Left hindlimb (tissue), 1 donor: ENCODE data around the gene MYO1E.
"Not testable (repeated sequence)": the region's sequence is repeated elsewhere in the genome, so short reads cannot be mapped to it uniquely, and the experiment has no call there.

ENCODE experiments used
- DNase-seq: peaks from one replicate; pipeline ENCODE4 v3.0.0-alpha.2; 2018

MYO1E gene

DNA sequence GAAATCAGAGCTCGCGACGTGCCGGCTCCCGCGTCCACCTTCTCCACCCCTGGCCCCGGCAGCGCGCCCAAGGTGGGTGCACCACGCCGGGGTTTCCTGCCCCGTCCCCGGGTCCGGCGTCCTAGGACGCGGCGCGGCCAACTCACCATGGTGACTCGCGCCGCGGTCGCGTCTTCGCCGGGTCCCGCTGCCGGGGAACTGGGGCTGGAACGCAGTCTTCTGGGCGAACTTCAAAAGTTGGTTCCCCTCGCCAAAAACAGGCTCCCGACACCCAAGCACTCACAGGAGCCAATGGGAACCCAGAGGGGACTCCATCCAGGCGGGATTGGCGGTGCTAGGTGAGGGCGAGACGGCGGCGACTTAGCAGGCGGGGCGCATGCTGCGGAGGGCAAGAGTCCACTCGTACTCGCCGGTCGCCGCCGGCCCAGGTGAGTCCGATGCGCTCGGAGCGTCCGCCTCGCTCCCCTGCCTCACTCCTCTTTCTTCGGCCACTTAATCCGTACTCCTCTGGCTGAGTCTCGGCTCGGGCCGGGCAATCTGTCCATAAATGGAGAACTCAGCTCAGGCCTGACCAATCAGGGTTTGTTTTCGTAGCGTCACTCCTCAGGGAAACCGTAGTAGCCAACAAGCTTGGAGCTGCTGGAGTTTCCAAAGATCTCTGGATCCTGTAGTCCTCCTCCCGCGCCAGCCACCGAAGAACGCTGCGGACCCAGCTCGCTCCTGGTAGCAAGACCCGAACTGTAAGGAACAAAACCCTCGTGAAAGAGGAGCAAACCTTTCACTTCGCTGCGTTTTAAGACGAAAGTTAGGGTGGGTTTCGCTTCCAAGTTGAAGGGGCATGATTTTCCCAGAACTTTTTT, at the start of gene MYO1E:
Gene MYO1E (minus strand): TSS at position 520 of the 860 bp plus-strand sequence. CDS start 371 bp downstream, at position 149.
- peak; percentile 95 for DNase-seq

DNA sequence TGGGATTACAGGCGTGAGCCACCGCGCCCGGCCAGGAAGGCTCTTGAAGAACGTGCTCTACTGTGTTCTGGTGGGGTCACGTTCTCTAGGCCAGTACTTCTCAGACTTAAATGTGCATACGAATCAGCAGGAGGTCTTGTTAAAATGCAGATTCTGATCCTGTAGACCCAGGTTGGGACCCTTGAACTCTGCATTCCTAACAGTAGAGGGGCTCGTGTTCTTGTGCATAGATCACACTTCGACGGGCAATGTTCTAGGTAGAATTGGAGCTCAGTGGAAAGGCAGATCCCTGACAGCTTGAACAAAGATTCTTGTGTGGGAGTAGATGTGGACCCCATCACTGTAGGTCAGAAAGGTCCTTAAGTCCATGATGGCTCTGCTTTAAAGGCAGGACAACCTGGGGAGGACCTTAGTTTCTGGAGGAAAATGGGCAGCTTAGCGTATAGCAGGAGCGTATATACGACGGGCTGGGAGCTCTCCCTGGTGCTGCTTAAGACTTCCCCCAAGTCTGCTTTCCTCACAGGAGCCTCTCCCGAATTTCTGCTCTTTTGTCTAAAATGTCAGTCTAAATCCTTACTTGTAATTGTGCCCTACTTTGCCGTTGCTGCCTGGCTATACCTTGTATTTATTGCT, 48.4 kb upstream of the MYO1E start:
- no peak for DNase-seq

DNA sequence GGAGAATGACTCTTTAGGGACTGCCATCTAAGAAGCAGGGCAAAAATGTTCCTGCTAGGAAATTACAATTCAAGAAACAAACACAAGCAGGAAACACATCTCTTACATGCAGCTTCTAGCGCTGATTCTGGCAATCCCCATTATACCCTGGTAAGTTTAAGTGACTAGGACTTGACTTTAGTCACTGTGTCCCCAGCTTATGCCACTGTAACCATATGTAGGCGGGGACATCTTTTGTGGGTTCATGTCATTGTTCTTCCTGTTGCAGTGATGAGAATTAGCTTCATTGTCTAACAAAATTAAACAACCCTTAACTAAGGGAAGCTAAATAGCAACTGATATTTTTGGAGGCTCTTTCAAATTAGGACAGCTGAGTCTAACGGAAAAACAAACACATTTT, 47.4 kb upstream of the MYO1E start:
- no peak for DNase-seq

DNA sequence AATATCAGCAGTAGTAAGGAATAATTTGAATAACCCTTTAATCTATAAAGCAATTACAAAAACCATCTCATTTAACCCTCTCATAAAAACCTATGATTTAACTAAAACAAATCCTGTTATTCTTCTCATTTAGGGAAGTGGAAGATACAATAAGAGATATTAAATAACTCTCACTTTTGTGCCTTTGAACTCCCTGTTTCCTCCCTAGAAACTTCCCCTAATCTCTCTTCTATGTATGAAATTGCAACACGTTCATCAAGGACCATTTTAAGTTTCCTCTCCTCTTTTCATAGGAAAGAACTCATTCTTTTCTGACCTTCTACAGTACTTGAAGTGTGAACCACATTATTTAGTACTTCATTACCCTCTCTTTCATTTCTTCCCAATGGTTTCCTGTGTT, 46.5 kb upstream of the MYO1E start:
- DNase-seq = no peak

- DNase-seq = no peak
Measured at GRCh38 chr15:59416816-59417215, 44.1 kb upstream of the MYO1E start.

GRCh38 chr15:59413577-59413976, 40.9 kb upstream of the MYO1E start:
- DNase-seq = no peak

DNA sequence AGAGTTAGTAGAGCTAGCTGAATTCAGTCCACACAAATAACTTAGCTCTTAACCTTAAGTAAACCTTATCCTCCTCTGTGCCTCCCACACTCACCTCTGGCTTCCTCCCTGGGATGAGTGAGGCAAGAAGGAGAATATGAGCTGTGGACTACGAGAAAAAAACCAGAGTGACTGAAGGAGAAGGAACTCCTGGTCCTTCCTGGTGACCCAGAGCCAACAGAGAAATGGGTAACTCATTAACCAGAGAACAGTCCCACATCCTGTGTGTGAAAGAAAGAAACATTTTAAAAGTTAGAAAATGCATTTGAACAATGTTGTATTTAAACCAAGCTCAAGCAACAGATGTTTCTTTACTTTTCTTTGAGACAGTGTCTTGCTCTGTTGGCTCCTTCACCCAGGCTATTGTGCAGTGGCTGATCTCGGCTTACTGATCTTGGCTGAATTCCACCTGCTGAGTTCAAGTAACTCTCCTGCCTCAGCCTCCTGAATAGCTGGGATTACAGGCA, 37.8 kb upstream of the MYO1E start:
- DNase-seq = no peak

DNA sequence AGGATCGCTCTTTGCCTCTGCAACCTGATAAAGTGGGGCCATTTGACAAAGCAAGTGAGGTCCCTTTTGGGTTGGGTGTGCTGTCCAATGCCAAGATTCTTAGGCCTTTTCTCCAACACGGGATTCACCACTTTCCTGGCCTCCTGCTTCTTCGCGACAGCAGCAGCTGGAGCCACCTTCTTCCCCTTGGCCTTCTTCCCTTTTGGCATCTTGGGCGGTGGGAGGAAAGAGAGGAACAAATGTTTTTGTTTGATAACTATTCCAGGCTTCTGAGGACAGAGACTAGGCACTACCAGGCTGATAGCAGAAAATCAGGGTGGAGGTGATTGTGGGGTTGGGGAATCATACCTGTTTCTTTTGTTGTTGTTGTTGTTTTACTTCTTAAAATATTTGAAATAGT, 35.3 kb upstream of the MYO1E start:
- no peak for DNase-seq

DNA sequence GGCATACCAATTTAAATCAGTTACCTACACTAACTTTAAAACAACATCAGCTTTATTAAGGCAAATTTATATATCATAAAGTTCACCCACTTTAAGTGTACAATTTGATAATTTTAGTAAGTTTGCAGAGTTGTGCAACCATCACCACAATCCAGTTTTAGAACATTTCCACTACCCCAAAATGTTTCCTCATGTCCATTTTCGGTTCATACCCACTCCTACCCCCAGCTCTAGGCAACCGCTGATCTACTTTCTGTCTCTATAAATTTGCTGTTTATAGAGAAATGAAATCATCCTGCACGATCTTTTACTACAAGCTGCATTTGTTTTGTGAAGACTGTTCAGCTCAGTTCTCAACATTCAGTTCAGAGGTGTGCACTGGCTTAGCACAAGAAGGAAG, 33.8 kb upstream of the MYO1E start:
- DNase-seq = no peak

- DNase-seq = no peak
Measured at GRCh38 chr15:59405079-59405478, 32.4 kb upstream of the MYO1E start.

DNA sequence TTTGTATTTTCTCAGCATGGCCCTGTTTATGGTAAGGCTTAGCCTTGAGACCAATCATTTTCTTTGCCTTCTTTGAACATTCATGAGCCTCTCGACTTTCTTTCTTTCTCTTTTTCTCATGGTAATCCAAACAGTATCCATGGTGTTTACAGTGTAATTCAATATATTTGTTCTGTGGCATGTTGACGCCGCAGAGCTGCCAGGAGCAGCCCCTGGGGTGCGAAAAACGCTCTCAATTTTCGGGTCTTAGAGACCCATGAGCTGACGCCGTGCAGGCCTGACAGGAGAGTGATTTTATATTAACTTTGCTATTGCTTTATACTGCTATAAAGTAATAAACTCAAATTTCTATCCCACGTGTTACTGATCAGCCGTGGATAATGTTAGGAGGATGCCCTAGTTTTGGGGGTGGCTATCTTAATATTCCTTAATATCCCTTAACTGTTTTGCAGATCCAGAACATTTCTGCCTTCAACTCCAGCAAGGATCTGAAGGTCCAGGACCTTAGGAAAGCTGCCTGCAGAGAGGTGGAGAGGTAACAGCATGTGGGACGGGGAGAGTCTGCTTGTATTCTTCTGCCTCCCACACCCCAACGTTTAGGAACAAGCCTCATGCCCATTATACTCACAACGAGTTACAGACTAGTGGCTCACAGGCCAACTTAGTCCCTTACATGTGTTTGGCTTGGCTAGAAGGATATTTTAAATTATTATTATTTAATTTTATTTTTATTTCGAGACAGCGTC, 29.3 kb upstream of the MYO1E start:
- no peak for DNase-seq

- not testable (repeated sequence) for DNase-seq
Measured at GRCh38 chr15:59401051-59401823, 28.6 kb upstream of the MYO1E start.

- no peak for DNase-seq
Measured at GRCh38 chr15:59400103-59400813, 27.6 kb upstream of the MYO1E start.

- DNase-seq = no peak
Measured at GRCh38 chr15:59399465-59400102, 26.9 kb upstream of the MYO1E start.

DNA sequence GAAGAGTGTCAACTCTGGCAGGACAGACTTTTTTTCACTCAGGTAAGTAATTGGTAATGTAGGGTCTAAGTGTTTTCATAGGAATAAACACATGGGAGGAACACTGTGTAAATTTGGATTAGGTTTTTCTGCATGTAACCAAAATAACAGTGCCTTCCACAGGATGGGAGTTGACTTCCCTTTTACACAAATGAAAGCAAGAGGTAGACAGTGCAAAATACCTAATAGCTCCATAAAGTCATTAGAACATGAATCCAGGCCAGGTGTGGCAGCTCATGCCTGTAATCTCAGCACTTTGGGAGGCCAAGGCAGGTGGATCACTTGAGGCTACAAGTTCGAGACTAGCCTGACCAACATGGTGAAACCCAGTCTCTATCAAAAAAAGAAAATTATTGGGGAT, 25.5 kb upstream of the MYO1E start:
- no peak for DNase-seq

DNA sequence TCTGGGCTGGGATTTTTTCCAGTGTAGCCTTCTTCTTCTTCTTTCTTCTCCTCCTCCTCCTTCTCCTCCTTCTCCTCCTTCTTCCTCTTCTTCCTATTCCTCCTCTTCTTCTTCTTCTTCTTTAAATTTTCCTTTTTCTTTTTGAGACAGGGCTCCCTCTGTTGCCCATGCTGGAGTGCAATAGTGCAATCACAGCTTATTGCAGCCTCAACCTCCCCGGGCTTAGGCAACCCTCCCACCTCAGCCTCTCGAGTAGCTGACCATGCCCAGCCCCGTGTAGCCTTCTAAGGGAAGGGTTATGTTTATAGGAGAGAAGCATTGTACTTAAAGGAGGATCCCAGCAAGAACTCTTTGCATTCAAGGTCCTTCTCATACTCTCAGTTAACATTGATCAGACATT, 24.0 kb upstream of the MYO1E start:
- no peak for DNase-seq

DNA sequence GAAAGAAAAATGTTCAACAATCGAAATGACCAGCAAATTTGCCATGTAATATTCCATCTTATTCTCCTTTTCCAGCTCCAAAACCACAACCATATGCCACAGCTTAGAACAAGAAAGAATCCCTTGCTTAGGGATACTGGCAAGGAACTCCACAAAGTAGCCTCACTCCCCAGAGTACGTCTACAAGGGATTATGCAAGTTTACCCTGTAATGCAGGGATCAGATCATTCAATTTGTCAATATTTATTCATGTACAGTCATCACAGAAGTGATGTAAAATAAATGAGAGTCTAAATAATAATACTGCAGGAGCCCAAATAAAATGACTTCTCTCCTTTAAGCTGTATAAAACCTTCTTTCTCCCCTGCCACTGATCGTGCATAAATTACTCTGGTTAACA, 23.5 kb upstream of the MYO1E start:
- DNase-seq = no peak

DNA sequence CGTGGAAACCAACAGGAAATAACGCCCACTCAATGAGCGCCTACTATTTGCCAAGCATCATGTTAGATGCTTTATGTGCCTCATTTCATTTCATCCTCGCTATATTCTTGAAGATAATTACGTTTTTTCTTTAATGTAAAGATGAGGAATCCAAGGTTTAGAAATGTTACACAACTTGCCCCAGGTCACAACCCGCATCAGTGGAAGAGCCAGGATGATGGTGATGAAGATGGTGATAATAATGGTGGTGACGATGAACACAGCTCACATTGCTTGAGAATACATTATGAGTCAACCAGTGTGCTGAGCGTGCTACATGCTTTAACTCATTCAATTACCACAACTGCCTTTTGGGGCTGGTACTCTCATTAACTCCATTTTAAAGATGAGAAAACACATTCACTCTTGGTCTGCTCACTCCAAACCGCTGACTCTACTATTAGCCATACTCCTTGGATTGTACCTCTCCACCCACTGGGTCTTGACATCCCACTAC, 21.5 kb upstream of the MYO1E start:
- no peak for DNase-seq

DNA sequence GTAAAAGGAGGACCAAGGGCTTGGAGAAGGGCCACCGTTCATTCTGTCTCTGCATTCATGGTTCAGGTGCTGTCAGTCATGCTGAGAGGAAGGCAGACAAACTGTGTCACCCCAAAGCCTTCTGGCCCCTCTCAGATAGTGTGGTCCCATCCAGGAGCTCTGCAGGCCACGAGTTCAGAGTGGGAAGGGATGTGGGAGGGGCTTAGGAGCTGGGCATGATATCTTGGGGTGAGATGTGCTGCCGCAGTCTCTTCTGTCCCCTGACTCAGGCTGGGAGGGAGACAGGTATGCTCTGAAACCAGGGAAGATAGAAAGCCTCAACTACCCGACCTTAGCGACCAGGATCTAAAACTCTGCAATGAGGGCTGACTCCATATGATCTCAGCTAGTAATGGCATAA, 19.6 kb upstream of the MYO1E start:
- DNase-seq = no peak

GRCh38 chr15:59388670-59389069, 16.0 kb upstream of the MYO1E start:
- no peak for DNase-seq

DNA sequence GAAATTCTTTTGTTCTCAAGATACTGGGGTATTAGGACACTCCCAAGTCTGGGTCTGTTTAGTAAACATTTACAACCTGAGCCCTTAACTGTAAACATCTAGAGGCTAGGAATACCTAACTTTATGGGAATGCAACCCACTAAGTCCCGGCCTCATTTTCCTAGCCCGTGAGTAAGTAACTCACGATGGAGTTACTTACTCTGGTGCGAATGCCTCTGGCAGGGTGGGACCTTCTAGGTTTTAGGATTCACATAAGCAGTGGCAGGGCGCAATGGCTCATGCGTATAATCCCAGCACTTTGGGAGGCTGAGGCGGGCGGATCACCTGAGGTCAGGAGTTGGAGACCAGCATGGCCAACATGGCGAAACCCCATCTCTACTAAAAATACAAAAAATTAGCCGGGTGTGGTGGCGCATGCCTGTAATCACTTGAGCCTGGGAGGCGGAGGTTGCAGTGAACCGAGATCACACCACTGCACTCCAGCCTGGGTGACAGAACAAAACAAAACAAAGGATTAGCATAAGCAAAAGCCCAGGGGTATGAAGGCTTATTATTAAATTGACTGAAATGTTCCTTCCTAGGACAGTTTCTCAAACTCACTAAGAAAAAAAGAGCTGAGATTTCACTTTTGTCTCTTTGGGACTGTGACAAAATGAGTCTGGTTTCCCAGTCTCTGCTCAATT, 14.7 kb upstream of the MYO1E start:
- DNase-seq = not testable (repeated sequence)
